Measurements from ENCODE around the gene PLAAT2. TPM values are rescaled to one million over a fixed set of nuclear protein-coding genes. Genes with fewer than 3 reads are reported as not detected.

PLAAT2 gene
- total and polyA plus RNA-seq, 10 of the 15 experiments (the other 5 are each of a cell fraction or from before 2014, with no cell fraction given): 4.6 to 25.9 (median 8.6) TPM

- FAIRE-seq (no peak), ATAC-seq (no peak), DNase-seq (ENCODE audit: low read depth, low spot score) (no peak)
- in situ Hi-C loops (cut with MboI) (no loop called here), intact Hi-C loops (cut with micrococcal nuclease; ENCODE audit: unreplicated experiment) (no loop called here)
- no peaks in the 10 kb centered on the region for H3K27me3 ChIP-seq (replicated peaks in 1 of 2; ENCODE audit: control insufficient read depth in 2 of 2, insufficient read depth in 2 of 2, low read length in 1 of 2)
- H3K36me3 ChIP-seq (ENCODE audit: control insufficient read depth in 2 of 2, insufficient read depth in 2 of 2, low read length in 1 of 2): no peaks in the 10 kb centered on the region
- no peak overlapping the region for H3K4me3 ChIP-seq
- H3K9ac ChIP-seq (ENCODE audit: control insufficient read depth, insufficient read depth, low read length): no peak overlapping the region
- H3K9me3 ChIP-seq (replicated peaks; ENCODE audit: control insufficient read depth, insufficient read depth, low read length): peaks cover 2% of the 10 kb centered on the region; the same call in 2 of the 3 replicates
- H3K4me2 ChIP-seq (ENCODE audit: control insufficient read depth, insufficient read depth): no peak overlapping the region
- no peaks in the 10 kb centered on the region for H4K20me1 ChIP-seq (ENCODE audit: control insufficient read depth, insufficient read depth)
- CTCF ChIA-PET: interaction anchor here (0.7 to 1.2 kb wide), 3 partner anchors 41 to 115 kb away, joined by 3 to 5 read pairs (median 4); no protein-coding TSS in a partner anchor
- SMC1A ChIA-PET (ENCODE audit: uncharacterized antibody, unreplicated experiment): interaction anchor here (0.7 to 0.9 kb wide), 2 partner anchors 42 to 217 kb away, joined by 3 read pairs; no protein-coding TSS in a partner anchor
- no peak overlapping the region for H3K27ac ChIP-seq (ENCODE audit: control insufficient read depth, insufficient read depth)
- no peaks in the 10 kb centered on the region for H3K4me1 ChIP-seq (ENCODE audit: control insufficient read depth, insufficient read depth, low read length)
- H2AFZ ChIP-seq (ENCODE audit: control insufficient read depth, low read depth, low read length): no peak overlapping the region
- POLR2A ChIA-PET: no interaction called here
- 15% methylated on average over 5 of the region's 5 CpGs for WGBS (ENCODE audit: insufficient coverage, insufficient replicate concordance, low lambda C conversion rate, missing lambda C conversion rate)
- no TSS peak for BruUV-seq (replicated peaks)
- H3K79me2 ChIP-seq (ENCODE audit: control insufficient read depth, insufficient read depth, low read length): no peaks in the 10 kb centered on the region
- RAD21 ChIA-PET (ENCODE audit: unreplicated experiment): interaction anchor here (0.8 kb wide), 1 partner anchor 81 kb away, joined by 3 read pairs; no protein-coding TSS in a partner anchor
- no peak for TF ChIP-seq EZH2 (IDR thresholded peaks at IDR 0.05; ENCODE audit: borderline replicate concordance, control insufficient read depth, low read depth, low read length)
- TF ChIP-seq BCL11A (IDR thresholded peaks at IDR 0.05; ENCODE audit: low read depth, low read length): no peak
- TF ChIP-seq NR2C1 (IDR thresholded peaks at IDR 0.05): no peak
- no peak for TF ChIP-seq SMAD5 (IDR thresholded peaks at IDR 0.05; ENCODE audit: low read depth)
- no peak for TF ChIP-seq KAT2A (conservative IDR thresholded peaks at IDR 0.05; ENCODE audit: control insufficient read depth, low read depth, low read length)
- TF ChIP-seq ZZZ3 (IDR thresholded peaks at IDR 0.05; ENCODE audit: control insufficient read depth, insufficient read length, low read depth): no peak
- TF ChIP-seq EGR1 (IDR thresholded peaks at IDR 0.05; ENCODE audit: borderline replicate concordance in 1 of 2, low read depth in 2 of 2, low read length in 2 of 2): no peak
- no peak for TF ChIP-seq STAT3 (IDR thresholded peaks at IDR 0.05; ENCODE audit: low read depth, low read length)
- no peak for TF ChIP-seq USF2 (IDR thresholded peaks at IDR 0.05; ENCODE audit: borderline replicate concordance, low read depth, low read length)
- TF ChIP-seq IKZF1 (conservative IDR thresholded peaks at IDR 0.05): no peak
- TF ChIP-seq MYB (IDR thresholded peaks at IDR 0.05; ENCODE audit: borderline replicate concordance, low read depth, low read length): no peak
- no peak for TF ChIP-seq PAX5 (IDR thresholded peaks at IDR 0.05; ENCODE audit: borderline replicate concordance, low read depth, low read length)
- no peak for TF ChIP-seq CEBPZ (IDR thresholded peaks at IDR 0.05; ENCODE audit: low read depth, low read length)
- no peak for TF ChIP-seq NKRF (conservative IDR thresholded peaks at IDR 0.05)
- no peak for TF ChIP-seq TCF12 (IDR thresholded peaks at IDR 0.05; ENCODE audit: low read depth, low read length)
- no peak for TF ChIP-seq SP1 (IDR thresholded peaks at IDR 0.05; ENCODE audit: low read depth, low read length)
- no peak for TF ChIP-seq ESRRA (IDR thresholded peaks at IDR 0.05; ENCODE audit: low read length)
Observed at GRCh38 chr11:63520606-63521170, 42.5 kb downstream of the PLAAT2 start.

All from GM12878 (cell line).